GM23338 (cell line): Measurements from ENCODE around the gene INTS14. TPM values are rescaled to one million over a fixed set of nuclear protein-coding genes. Genes with fewer than 3 reads are reported as not detected.

Experiments used
- ATAC-seq: fragments of 200-7000 bp; cut with Tn5 transposase; 3 replicates; pipeline ENCODE4 v1.9.1; 2020
- DNase-seq: peaks from one replicate; pipeline ENCODE4 v3.0.0-alpha.2; 2015; ENCODE audit warnings: low spot score
- H2AFZ ChIP-seq: fragments of 200-600 bp; sonication (generic); 2 replicates; pipeline ENCODE4 v1.8.0; 2016; ENCODE audit warnings: antibody characterized with exemption, mild to moderate bottlenecking, moderate library complexity
- H3F3A ChIP-seq: fragments of 200-600 bp; sonication (generic); replicated peaks from 2 replicates; pipeline ENCODE4 v1.8.0; 2017; ENCODE audit warnings: antibody characterized with exemption, mixed run types, low read depth
- H3K27ac ChIP-seq: fragments of 200-600 bp; sonication (generic); 2 replicates; pipeline ENCODE4 v1.6.1; 2016; ENCODE audit warnings: low read depth
- H3K27me3 ChIP-seq: fragments of 200-600 bp; sonication (generic); 2 replicates; pipeline ENCODE4 v1.8.0; 2016; ENCODE audit warnings: mild to moderate bottlenecking, mixed run types, moderate library complexity; ENCODE audit not compliant: insufficient read depth
- H3K36me3 ChIP-seq: fragments of 200-600 bp; sonication (generic); 2 replicates; pipeline ENCODE4 v1.8.0; 2016; ENCODE audit warnings: mild to moderate bottlenecking; ENCODE audit not compliant: insufficient read depth
- H3K4me1 ChIP-seq: fragments of 200-600 bp; sonication (generic); 2 replicates; pipeline ENCODE4 v1.8.0; 2016; ENCODE audit warnings: mild to moderate bottlenecking, moderate library complexity; ENCODE audit not compliant: insufficient read depth
- H3K4me2 ChIP-seq: fragments of 200-600 bp; sonication (generic); 2 replicates; pipeline ENCODE4 v1.7.1; 2017; ENCODE audit warnings: mixed run types
- H3K4me3 ChIP-seq: fragments of 200-600 bp; sonication (generic); 2 replicates; pipeline ENCODE4 v1.6.1; 2016; ENCODE audit warnings: mixed run types
- H3K79me2 ChIP-seq: fragments of 200-600 bp; sonication (generic); replicated peaks from 2 replicates; pipeline ENCODE4 v1.8.0; 2017; ENCODE audit warnings: mild to moderate bottlenecking; ENCODE audit not compliant: insufficient read depth
- H3K9me2 ChIP-seq: fragments of 200-600 bp; sonication (generic); 2 replicates; pipeline ENCODE4 v1.8.0; 2017; ENCODE audit not compliant: insufficient read depth
- H4K20me1 ChIP-seq: fragments of 200-600 bp; sonication (generic); replicated peaks from 2 replicates; pipeline ENCODE4 v1.8.0; 2017; ENCODE audit warnings: mild to moderate bottlenecking; ENCODE audit not compliant: insufficient read depth
- H3K27ac Mint-ChIP-seq: 2 replicates; pipeline ENCODE4 v1.8.0; 2020; ENCODE audit warnings: inconsistent platforms, mild to moderate bottlenecking, moderate library complexity, mixed read lengths
- H3K27me3 Mint-ChIP-seq: 3 replicates; pipeline ENCODE4 v1.8.0; 2022; ENCODE audit warnings: low read depth, mild to moderate bottlenecking, moderate library complexity, mixed read lengths, inconsistent platforms; ENCODE audit not compliant: insufficient read depth, poor library complexity
- H3K36me3 Mint-ChIP-seq: 3 replicates; pipeline ENCODE4 v1.8.0; 2021; ENCODE audit warnings: low read depth, mild to moderate bottlenecking, inconsistent platforms, moderate library complexity, mixed read lengths
- H3K4me1 Mint-ChIP-seq: 3 replicates; pipeline ENCODE4 v1.8.0; 2020; ENCODE audit warnings: mild to moderate bottlenecking, inconsistent platforms, mixed read lengths
- H3K4me3 Mint-ChIP-seq: 3 replicates; pipeline ENCODE4 v1.8.0; 2021; ENCODE audit warnings: moderate library complexity, mild to moderate bottlenecking, inconsistent platforms, mixed read lengths
- H3K9me3 Mint-ChIP-seq: 3 replicates; pipeline ENCODE4 v1.8.0; 2020; ENCODE audit warnings: moderate library complexity, mild to moderate bottlenecking, inconsistent platforms, mixed read lengths
- CREB1 ChIP-seq: fragments of 250-450 bp; sonication (Bioruptor Pico); IDR thresholded peaks from 2 replicates; pipeline ENCODE4 v1.5.0; 2020; ENCODE audit warnings: low read depth, mild to moderate bottlenecking, moderate library complexity
- EZH2 ChIP-seq: fragments of 200-600 bp; sonication (generic); IDR thresholded peaks from one replicate; pipeline ENCODE4 v1.8.0; 2017; ENCODE audit warnings: antibody characterized with exemption, mild to moderate bottlenecking, low read depth; ENCODE audit not compliant: unreplicated experiment
- EZH2phosphoT487 ChIP-seq: fragments of 200-600 bp; sonication (generic); IDR thresholded peaks from one replicate; pipeline ENCODE4 v1.8.1; 2018; ENCODE audit warnings: antibody characterized with exemption; ENCODE audit not compliant: unreplicated experiment
- JUNB ChIP-seq: IDR thresholded peaks from one replicate; pipeline ENCODE4 v1.6.1; 2016; ENCODE audit warnings: antibody characterized with exemption; ENCODE audit not compliant: unreplicated experiment
- NANOG ChIP-seq: IDR thresholded peaks from 2 replicates; pipeline ENCODE4 v1.6.1; 2016; ENCODE audit warnings: antibody characterized with exemption, borderline replicate concordance
- POLR2AphosphoS5 ChIP-seq: IDR thresholded peaks from 2 replicates; pipeline ENCODE4 v1.6.1; 2016; ENCODE audit warnings: antibody characterized with exemption, low read depth
- STAT1 ChIP-seq: IDR thresholded peaks from one replicate; pipeline ENCODE4 v1.6.1; 2016; ENCODE audit warnings: antibody characterized with exemption; ENCODE audit not compliant: unreplicated experiment
- ZNF114 ChIP-seq: fragments of 250-450 bp; sonication (Bioruptor Pico); IDR thresholded peaks from 2 replicates; pipeline ENCODE4 v1.5.0; 2020; ENCODE audit warnings: mild to moderate bottlenecking, moderate library complexity
- ZNF331 ChIP-seq: fragments of 250-450 bp; sonication (Bioruptor Pico); IDR thresholded peaks from 2 replicates; pipeline ENCODE4 v1.5.0; 2020; ENCODE audit warnings: low read depth, mild to moderate bottlenecking, moderate library complexity
- polyA plus RNA-seq: library from polyadenylated mRNA; unstranded; fragments of >200 nt; fragmentation: Nextera tagmentation; extraction: Ambion mirVana; gene quantifications from 2 replicates; pipeline ENCODE4 v1.2.1, GENCODE V29; 2016
- total RNA-seq: library from RNA; depleted of rRNA; stranded (reverse); fragments of >200 nt; shearing (Covaris generic); gene quantifications from 2 replicates; pipeline ENCODE4 v1.2.3, GENCODE V29; 2014
- TF ChIP-seq, protein P1 (sequence below), 2 experiments: fragments of 200-600 bp in 1 of 2; sonication (generic) in 1 of 2; conservative IDR thresholded peaks; 2 replicates each; pipeline versions ENCODE4 v1.5.1 to v1.6.1; 2016 to 2017; ENCODE audit warnings: antibody characterized with exemption in 2 of 2, low read depth in 2 of 2, mild to moderate bottlenecking in 2 of 2, moderate library complexity in 1 of 2
- TF ChIP-seq, protein P2 (sequence below): fragments of 250-450 bp; sonication (Bioruptor Pico); IDR thresholded peaks from 2 replicates; pipeline ENCODE4 v1.5.0; 2020; ENCODE audit warnings: mild to moderate bottlenecking, moderate library complexity
- TF ChIP-seq, protein P3 (sequence below): IDR thresholded peaks from one replicate; pipeline ENCODE4 v1.6.1; 2018; ENCODE audit warnings: antibody characterized with exemption; ENCODE audit not compliant: unreplicated experiment
- TF ChIP-seq, protein P4 (sequence below): IDR thresholded peaks from 2 replicates; pipeline ENCODE4 v1.6.1; 2016; ENCODE audit warnings: antibody characterized with exemption

Gene INTS14
- total and polyA plus RNA-seq, 2 experiments from 2014 or later, result 15.2 to 37.7 TPM

DNA sequence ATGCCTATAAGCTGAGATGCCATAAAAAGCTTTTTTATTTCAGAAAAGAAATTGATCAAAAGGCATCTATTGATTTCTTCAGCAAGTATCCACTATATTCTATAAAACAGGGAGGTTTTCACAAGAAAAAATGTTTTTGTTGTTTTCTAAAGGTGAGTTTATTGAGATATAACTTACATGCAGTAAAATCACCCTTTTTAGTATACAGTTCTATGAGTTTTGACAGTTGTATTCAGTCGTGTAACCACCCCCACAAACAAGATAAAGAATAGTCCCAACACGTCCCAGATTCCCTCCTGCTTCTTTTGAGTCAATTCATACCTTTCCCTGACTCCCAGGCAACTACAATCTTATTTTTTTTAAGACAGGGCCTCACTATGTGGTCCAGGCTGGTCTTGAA lies 7.8 kb downstream of the INTS14 start:
- Mint-ChIP-seq H3K27me3 (no peaks in the 10 kb centered on the region), H3K9me3 (no peaks in the 10 kb centered on the region), H3K27ac (no peak overlapping the region), H3K4me3 (no peak overlapping the region), H3K36me3 (peaks cover 21% of the 10 kb centered on the region; the same call in 2 of the 3 replicates), H3K4me1 (no peaks in the 10 kb centered on the region)
- Histone ChIP-seq H3K36me3 (peaks cover under 1% of the 10 kb centered on the region; the same call in 1 of the 2 replicates), H3K27ac (no peak overlapping the region), H3K9me2 (no peaks in the 10 kb centered on the region), H4K20me1 (no peaks in the 10 kb centered on the region; the same call in 1 of the 2 replicates), H3K27me3 (no peaks in the 10 kb centered on the region), H3K4me3 (no peak overlapping the region), H3K4me2 (no peak overlapping the region), H3K4me1 (no peaks in the 10 kb centered on the region), H3F3A (no peaks in the 10 kb centered on the region), H3K79me2 (peaks cover 18% of the 10 kb centered on the region), H2AFZ (no peak overlapping the region)
- DNase-seq, result no peak
- TF ChIP-seq, protein P1, sequence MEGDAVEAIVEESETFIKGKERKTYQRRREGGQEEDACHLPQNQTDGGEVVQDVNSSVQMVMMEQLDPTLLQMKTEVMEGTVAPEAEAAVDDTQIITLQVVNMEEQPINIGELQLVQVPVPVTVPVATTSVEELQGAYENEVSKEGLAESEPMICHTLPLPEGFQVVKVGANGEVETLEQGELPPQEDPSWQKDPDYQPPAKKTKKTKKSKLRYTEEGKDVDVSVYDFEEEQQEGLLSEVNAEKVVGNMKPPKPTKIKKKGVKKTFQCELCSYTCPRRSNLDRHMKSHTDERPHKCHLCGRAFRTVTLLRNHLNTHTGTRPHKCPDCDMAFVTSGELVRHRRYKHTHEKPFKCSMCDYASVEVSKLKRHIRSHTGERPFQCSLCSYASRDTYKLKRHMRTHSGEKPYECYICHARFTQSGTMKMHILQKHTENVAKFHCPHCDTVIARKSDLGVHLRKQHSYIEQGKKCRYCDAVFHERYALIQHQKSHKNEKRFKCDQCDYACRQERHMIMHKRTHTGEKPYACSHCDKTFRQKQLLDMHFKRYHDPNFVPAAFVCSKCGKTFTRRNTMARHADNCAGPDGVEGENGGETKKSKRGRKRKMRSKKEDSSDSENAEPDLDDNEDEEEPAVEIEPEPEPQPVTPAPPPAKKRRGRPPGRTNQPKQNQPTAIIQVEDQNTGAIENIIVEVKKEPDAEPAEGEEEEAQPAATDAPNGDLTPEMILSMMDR (conservative IDR thresholded peaks at IDR 0.05; ENCODE audit: low read depth in 2 of 2), result no peak
- TF ChIP-seq, protein P2, sequence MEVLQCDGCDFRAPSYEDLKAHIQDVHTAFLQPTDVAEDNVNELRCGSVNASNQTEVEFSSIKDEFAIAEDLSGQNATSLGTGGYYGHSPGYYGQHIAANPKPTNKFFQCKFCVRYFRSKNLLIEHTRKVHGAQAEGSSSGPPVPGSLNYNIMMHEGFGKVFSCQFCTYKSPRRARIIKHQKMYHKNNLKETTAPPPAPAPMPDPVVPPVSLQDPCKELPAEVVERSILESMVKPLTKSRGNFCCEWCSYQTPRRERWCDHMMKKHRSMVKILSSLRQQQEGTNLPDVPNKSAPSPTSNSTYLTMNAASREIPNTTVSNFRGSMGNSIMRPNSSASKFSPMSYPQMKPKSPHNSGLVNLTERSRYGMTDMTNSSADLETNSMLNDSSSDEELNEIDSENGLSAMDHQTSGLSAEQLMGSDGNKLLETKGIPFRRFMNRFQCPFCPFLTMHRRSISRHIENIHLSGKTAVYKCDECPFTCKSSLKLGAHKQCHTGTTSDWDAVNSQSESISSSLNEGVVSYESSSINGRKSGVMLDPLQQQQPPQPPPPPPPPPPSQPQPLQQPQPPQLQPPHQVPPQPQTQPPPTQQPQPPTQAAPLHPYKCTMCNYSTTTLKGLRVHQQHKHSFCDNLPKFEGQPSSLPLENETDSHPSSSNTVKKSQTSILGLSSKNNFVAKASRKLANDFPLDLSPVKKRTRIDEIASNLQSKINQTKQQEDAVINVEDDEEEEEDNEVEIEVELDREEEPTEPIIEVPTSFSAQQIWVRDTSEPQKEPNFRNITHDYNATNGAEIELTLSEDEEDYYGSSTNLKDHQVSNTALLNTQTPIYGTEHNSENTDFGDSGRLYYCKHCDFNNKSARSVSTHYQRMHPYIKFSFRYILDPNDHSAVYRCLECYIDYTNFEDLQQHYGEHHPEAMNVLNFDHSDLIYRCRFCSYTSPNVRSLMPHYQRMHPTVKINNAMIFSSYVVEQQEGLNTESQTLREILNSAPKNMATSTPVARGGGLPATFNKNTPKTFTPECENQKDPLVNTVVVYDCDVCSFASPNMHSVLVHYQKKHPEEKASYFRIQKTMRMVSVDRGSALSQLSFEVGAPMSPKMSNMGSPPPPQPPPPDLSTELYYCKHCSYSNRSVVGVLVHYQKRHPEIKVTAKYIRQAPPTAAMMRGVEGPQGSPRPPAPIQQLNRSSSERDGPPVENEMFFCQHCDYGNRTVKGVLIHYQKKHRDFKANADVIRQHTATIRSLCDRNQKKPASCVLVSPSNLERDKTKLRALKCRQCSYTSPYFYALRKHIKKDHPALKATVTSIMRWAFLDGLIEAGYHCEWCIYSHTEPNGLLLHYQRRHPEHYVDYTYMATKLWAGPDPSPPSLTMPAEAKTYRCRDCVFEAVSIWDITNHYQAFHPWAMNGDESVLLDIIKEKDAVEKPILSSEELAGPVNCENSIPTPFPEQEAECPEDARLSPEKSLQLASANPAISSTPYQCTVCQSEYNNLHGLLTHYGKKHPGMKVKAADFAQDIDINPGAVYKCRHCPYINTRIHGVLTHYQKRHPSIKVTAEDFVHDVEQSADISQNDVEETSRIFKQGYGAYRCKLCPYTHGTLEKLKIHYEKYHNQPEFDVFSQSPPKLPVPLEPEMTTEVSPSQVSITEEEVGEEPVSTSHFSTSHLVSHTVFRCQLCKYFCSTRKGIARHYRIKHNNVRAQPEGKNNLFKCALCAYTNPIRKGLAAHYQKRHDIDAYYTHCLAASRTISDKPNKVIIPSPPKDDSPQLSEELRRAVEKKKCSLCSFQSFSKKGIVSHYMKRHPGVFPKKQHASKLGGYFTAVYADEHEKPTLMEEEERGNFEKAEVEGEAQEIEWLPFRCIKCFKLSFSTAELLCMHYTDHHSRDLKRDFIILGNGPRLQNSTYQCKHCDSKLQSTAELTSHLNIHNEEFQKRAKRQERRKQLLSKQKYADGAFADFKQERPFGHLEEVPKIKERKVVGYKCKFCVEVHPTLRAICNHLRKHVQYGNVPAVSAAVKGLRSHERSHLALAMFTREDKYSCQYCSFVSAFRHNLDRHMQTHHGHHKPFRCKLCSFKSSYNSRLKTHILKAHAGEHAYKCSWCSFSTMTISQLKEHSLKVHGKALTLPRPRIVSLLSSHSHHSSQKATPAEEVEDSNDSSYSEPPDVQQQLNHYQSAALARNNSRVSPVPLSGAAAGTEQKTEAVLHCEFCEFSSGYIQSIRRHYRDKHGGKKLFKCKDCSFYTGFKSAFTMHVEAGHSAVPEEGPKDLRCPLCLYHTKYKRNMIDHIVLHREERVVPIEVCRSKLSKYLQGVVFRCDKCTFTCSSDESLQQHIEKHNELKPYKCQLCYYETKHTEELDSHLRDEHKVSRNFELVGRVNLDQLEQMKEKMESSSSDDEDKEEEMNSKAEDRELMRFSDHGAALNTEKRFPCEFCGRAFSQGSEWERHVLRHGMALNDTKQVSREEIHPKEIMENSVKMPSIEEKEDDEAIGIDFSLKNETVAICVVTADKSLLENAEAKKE (CRISPR knock-in tag), result no peak
- TF ChIP-seq JUNB, result no peak
- TF ChIP-seq EZH2phosphoT487, result no peak
- TF ChIP-seq, protein P3, sequence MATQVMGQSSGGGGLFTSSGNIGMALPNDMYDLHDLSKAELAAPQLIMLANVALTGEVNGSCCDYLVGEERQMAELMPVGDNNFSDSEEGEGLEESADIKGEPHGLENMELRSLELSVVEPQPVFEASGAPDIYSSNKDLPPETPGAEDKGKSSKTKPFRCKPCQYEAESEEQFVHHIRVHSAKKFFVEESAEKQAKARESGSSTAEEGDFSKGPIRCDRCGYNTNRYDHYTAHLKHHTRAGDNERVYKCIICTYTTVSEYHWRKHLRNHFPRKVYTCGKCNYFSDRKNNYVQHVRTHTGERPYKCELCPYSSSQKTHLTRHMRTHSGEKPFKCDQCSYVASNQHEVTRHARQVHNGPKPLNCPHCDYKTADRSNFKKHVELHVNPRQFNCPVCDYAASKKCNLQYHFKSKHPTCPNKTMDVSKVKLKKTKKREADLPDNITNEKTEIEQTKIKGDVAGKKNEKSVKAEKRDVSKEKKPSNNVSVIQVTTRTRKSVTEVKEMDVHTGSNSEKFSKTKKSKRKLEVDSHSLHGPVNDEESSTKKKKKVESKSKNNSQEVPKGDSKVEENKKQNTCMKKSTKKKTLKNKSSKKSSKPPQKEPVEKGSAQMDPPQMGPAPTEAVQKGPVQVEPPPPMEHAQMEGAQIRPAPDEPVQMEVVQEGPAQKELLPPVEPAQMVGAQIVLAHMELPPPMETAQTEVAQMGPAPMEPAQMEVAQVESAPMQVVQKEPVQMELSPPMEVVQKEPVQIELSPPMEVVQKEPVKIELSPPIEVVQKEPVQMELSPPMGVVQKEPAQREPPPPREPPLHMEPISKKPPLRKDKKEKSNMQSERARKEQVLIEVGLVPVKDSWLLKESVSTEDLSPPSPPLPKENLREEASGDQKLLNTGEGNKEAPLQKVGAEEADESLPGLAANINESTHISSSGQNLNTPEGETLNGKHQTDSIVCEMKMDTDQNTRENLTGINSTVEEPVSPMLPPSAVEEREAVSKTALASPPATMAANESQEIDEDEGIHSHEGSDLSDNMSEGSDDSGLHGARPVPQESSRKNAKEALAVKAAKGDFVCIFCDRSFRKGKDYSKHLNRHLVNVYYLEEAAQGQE, result no peak
- TF ChIP-seq ZNF331 (CRISPR knock-in tag), result no peak
- no peak for TF ChIP-seq CREB1 (CRISPR knock-in tag)
- no peak for TF ChIP-seq POLR2AphosphoS5
- TF ChIP-seq NANOG, result no peak
- no peak for TF ChIP-seq STAT1
- no peak for TF ChIP-seq EZH2
- TF ChIP-seq, protein P4, sequence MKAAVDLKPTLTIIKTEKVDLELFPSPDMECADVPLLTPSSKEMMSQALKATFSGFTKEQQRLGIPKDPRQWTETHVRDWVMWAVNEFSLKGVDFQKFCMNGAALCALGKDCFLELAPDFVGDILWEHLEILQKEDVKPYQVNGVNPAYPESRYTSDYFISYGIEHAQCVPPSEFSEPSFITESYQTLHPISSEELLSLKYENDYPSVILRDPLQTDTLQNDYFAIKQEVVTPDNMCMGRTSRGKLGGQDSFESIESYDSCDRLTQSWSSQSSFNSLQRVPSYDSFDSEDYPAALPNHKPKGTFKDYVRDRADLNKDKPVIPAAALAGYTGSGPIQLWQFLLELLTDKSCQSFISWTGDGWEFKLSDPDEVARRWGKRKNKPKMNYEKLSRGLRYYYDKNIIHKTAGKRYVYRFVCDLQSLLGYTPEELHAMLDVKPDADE, result no peak
- TF ChIP-seq ZNF114 (CRISPR knock-in tag), result no peak
- no peak for ATAC-seq
